Measurements from ENCODE around the gene AKAP13.

Gene AKAP13

GRCh38 chr15:85618228-85618505, 237.8 kb downstream of the AKAP13 start:
- Histone ChIP-seq H3K4me1 (peaks cover 72% of the 10 kb centered on the region), H3K4me3 (no peak overlapping the region), H3K9ac (peak overlapping the region; percentile 55; the same call in 1 of the 2 replicates), H3K36me3 (no peaks in the 10 kb centered on the region), H3K27me3 (no peaks in the 10 kb centered on the region), H3K27ac (peak overlapping the region; percentile 35; the same call in 1 of the 2 replicates), H3K9me3 (no peaks in the 10 kb centered on the region), H3K4me2 (peak overlapping the region; percentile 73), H4K20me1 (peaks cover 9% of the 10 kb centered on the region; the same call in 1 of the 2 replicates)
- no peak for TF ChIP-seq Cebpa-rat (IDR thresholded peaks at IDR 0.05)

GRCh38 chr15:85618956-85619491, 238.6 kb downstream of the AKAP13 start:
- H3K4me2 ChIP-seq: peak overlapping the region; percentile 73
- peak overlapping the region; percentile 56; the same call in 1 of the 2 replicates for H3K27ac ChIP-seq
- H3K36me3 ChIP-seq: no peaks in the 10 kb centered on the region
- no peaks in the 10 kb centered on the region for H3K9me3 ChIP-seq
- TF ChIP-seq Cebpa-rat (IDR thresholded peaks at IDR 0.05): no peak
- H3K27me3 ChIP-seq: no peaks in the 10 kb centered on the region
- H3K4me3 ChIP-seq: peak overlapping the region; percentile 32
- H4K20me1 ChIP-seq: peaks cover 16% of the 10 kb centered on the region; the same call in 1 of the 2 replicates
- H3K4me1 ChIP-seq: peaks cover 79% of the 10 kb centered on the region
- peak overlapping the region; percentile 55; the same call in 1 of the 2 replicates for H3K9ac ChIP-seq

DNA sequence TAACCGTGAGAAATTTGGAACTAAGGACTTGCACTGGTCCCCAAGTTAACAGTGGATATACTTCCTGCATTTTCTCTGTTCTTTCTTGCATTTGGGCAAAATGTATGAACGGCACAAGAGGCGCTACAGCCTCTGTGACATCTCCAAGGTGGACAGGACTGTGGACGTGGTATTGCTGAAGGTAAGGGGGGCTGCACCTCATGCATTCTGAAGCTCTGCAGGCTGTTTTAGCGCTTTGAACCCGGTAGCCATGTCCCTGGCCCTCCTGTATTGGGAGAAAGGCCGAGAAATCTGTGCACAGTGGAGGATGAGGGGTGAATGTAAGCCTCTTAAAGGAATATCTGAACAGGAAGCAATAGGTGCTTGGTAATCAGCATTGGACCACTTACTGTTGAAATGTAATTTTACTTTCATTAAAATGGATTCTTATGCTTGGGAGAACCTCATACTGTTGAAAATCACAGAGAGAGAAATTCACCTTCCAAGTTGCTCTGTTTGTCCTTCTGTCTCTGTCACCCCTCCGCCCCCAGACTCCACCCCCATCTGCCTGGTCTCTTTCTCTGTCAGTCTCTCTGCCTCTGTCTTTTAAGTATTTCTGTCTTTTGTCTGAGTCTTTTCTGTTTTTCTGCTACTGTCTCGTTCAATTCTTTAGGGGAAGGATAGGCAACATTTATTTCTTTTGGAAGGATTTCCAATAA, 239.7 kb downstream of the AKAP13 start:
- Histone ChIP-seq H3K36me3 (no peaks in the 10 kb centered on the region), H3K9me3 (no peaks in the 10 kb centered on the region), H3K4me2 (peak overlapping the region; percentile 73), H3K27ac (peak overlapping the region; percentile 56), H3K4me1 (peaks cover 88% of the 10 kb centered on the region), H4K20me1 (peaks cover 16% of the 10 kb centered on the region; the same call in 1 of the 2 replicates), H3K4me3 (0 out of 2 replicates have a peak overlapping the region, but pooled peaks have one; percentile 32), H3K27me3 (no peaks in the 10 kb centered on the region), H3K9ac (peak overlapping the region; percentile 55; the same call in 1 of the 2 replicates)
- no peak for TF ChIP-seq Cebpa-rat (IDR thresholded peaks at IDR 0.05)

- Histone ChIP-seq H4K20me1 (peaks cover 14% of the 10 kb centered on the region; the same call in 1 of the 2 replicates), H3K4me3 (no peak overlapping the region), H3K27me3 (no peaks in the 10 kb centered on the region), H3K4me1 (peaks cover 94% of the 10 kb centered on the region), H3K9ac (no peak overlapping the region), H3K4me2 (peak overlapping the region; percentile 73), H3K27ac (no peak overlapping the region), H3K9me3 (no peaks in the 10 kb centered on the region), H3K36me3 (no peaks in the 10 kb centered on the region)
- TF ChIP-seq Cebpa-rat (IDR thresholded peaks at IDR 0.05): no peak
Measured at GRCh38 chr15:85620690-85621049, 240.3 kb downstream of the AKAP13 start.

DNA sequence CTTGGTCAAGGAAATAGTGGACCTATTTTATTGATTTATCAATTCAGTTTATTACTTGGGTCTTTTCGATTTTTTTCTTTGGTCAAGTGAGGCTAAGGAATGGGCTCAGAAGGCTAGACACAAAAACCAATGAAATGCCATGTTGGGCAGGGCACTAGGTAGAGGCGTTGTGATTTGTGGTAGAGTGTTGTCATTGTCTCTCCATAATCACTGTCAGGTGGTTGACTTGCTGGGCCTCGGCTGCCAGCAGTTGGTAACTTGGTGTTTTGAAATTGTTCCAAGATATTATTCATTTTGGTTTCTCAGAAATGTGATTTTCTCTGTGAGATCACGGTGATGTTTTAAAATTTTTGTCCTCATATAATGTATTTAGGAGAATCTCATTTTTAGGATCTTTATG, 240.7 kb downstream of the AKAP13 start:
- H3K27ac ChIP-seq: no peak overlapping the region
- no peaks in the 10 kb centered on the region for H3K9me3 ChIP-seq
- peaks cover 98% of the 10 kb centered on the region for H3K4me1 ChIP-seq
- peaks cover 15% of the 10 kb centered on the region; the same call in 1 of the 2 replicates for H4K20me1 ChIP-seq
- H3K27me3 ChIP-seq: no peaks in the 10 kb centered on the region
- H3K4me2 ChIP-seq: peak overlapping the region; percentile 73
- TF ChIP-seq Cebpa-rat (IDR thresholded peaks at IDR 0.05): no peak
- no peak overlapping the region for H3K9ac ChIP-seq
- H3K36me3 ChIP-seq: no peaks in the 10 kb centered on the region
- no peak overlapping the region for H3K4me3 ChIP-seq

DNA sequence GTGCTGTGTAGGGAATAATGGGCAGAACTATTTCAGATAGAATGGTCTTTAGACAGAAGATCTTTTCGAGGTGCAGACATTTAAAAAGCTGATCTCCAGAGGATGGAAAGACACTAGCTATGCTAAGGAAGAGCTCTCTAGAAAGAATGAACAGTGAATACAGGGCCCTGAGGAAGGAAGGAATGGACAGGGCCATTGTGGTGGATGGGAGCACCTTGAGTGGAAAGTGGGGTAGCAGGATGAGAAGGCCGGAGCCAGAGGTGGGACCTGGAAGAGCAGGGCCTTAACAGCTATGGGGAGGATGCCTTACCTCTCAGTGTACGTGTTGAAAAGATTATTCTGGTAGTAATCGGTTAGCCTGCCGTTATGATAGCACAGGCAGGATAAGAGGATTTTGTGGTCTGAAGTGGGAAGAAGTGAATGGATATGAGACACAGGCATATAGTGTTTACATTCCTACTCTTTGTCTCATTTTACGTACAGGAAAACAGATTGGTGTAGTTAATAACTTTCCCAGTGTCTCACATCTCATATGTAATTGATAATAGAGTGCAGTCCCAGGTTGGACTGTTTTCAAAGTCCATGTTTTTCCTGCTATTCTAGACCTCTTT, 241.9 kb downstream of the AKAP13 start:
- Histone ChIP-seq H3K36me3 (peaks cover 10% of the 10 kb centered on the region; the same call in 1 of the 2 replicates), H3K4me2 (peak overlapping the region; percentile 32), H3K27ac (no peak overlapping the region), H3K4me1 (peaks cover 99% of the 10 kb centered on the region), H3K9me3 (no peaks in the 10 kb centered on the region), H3K4me3 (no peak overlapping the region), H4K20me1 (peaks cover 15% of the 10 kb centered on the region; the same call in 1 of the 2 replicates), H3K27me3 (no peaks in the 10 kb centered on the region), H3K9ac (no peak overlapping the region)
- TF ChIP-seq Cebpa-rat (IDR thresholded peaks at IDR 0.05): no peak

- H3K4me1 ChIP-seq: peaks cover 88% of the 10 kb centered on the region
- peak overlapping the region; percentile 48; the same call in 1 of the 2 replicates for H3K4me3 ChIP-seq
- no peaks in the 10 kb centered on the region for H3K27me3 ChIP-seq
- H3K9ac ChIP-seq: no peak overlapping the region
- peak overlapping the region; percentile 91 for H3K4me2 ChIP-seq
- no peaks in the 10 kb centered on the region; the same call in 1 of the 2 replicates for H3K9me3 ChIP-seq
- peaks cover 15% of the 10 kb centered on the region; the same call in 1 of the 2 replicates for H4K20me1 ChIP-seq
- H3K27ac ChIP-seq: no peak overlapping the region; the same call in 1 of the 2 replicates
- TF ChIP-seq Cebpa-rat (IDR thresholded peaks at IDR 0.05): no peak
- H3K36me3 ChIP-seq: peaks cover 21% of the 10 kb centered on the region; the same call in 1 of the 2 replicates
Measured at GRCh38 chr15:85623315-85624049, 243.1 kb downstream of the AKAP13 start.

DNA sequence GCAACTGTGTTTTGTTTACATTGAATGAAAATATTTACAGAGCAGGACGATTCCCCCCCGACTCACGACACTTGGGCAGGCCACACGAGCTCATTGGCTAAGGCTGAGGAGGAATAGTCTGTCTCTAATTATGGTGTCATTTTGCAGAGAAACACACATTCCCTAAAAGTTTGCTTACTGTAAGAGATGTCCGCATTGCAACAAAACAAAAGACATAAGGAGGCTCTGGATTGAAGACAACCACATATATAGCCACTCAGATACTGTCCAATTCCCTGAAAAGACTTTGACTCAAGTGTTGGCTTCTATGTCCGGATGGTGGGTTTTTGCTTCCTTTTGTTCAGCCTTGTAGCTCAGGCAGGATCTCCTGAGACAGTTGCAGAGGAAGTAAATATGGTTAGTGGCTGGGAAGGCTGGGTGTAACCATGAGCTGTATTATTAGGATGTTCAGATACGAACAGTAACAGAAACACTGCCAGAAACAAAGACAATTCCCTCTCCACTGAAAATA, 243.9 kb downstream of the AKAP13 start:
- H4K20me1 ChIP-seq: peaks cover 15% of the 10 kb centered on the region; the same call in 1 of the 2 replicates
- peak overlapping the region; percentile 91 for H3K4me2 ChIP-seq

More for the DNA sequence above, 243.9 kb downstream of the AKAP13 start:
- Histone ChIP-seq H3K27ac (peak overlapping the region; percentile 43; the same call in 1 of the 2 replicates), H3K27me3 (no peaks in the 10 kb centered on the region), H3K36me3 (peaks cover 21% of the 10 kb centered on the region; the same call in 1 of the 2 replicates), H3K9ac (no peak overlapping the region; the same call in 1 of the 2 replicates), H3K9me3 (no peaks in the 10 kb centered on the region; the same call in 1 of the 2 replicates), H3K4me1 (peaks cover 86% of the 10 kb centered on the region), H3K4me3 (peak overlapping the region; percentile 48; the same call in 1 of the 2 replicates)
- TF ChIP-seq Cebpa-rat (IDR thresholded peaks at IDR 0.05): no peak

All from BLaER1 (cell line).